Thoracic aorta (tissue), 2 donors: ENCODE data around the gene ANAPC5. TPM values are rescaled to one million over a fixed set of nuclear protein-coding genes. Genes with fewer than 3 reads are reported as not detected.

ENCODE experiments used
- ATAC-seq: fragments of 150-250 bp; one replicate; pipeline ENCODE4 v1.8.0; 2017; ENCODE audit warnings: low read depth; ENCODE audit not compliant: insufficient number of reproducible peaks, low FRiP score
- DNase-seq: peaks from one replicate; pipeline ENCODE4 v3.0.0-alpha.2; 2020; ENCODE audit warnings: low spot score
- H3K27ac ChIP-seq, 2 donors: fragments of 200-600 bp; sonication (generic); 1 replicate in 1 of 2; 2 replicates in 1 of 2; pipeline ENCODE4 v1.5.1; 2016; ENCODE audit warnings: mild to moderate bottlenecking in 2 of 2, moderate library complexity in 2 of 2
- H3K27me3 ChIP-seq: fragments of 200-600 bp; sonication (generic); replicated peaks from 2 replicates; pipeline ENCODE4 v1.6.0; 2016; ENCODE audit warnings: mild to moderate bottlenecking; ENCODE audit not compliant: insufficient read depth
- H3K36me3 ChIP-seq: fragments of 200-600 bp; sonication (generic); one replicate; pipeline ENCODE4 v1.5.1; 2016
- H3K4me1 ChIP-seq, 2 donors: fragments of 200-600 bp; sonication (generic); 1 replicate in 1 of 2; 2 replicates in 1 of 2; pipeline versions ENCODE4 v1.5.1 to v1.6.0; 2016; ENCODE audit warnings: low read depth in 2 of 2, mild to moderate bottlenecking in 1 of 2; ENCODE audit not compliant: control insufficient read depth in 1 of 2
- H3K4me3 ChIP-seq: fragments of 200-600 bp; sonication (generic); 2 replicates; pipeline ENCODE4 v1.5.1; 2016; ENCODE audit warnings: mild to moderate bottlenecking
- H3K9me3 ChIP-seq: fragments of 200-600 bp; sonication (generic); 2 replicates; pipeline ENCODE4 v1.5.1; 2016
- CTCF ChIP-seq: fragments of 200-600 bp; sonication (generic); IDR thresholded peaks from one replicate; pipeline ENCODE4 v1.5.1; 2019; ENCODE audit warnings: antibody characterized with exemption
- total RNA-seq, 2 donors: library from RNA; depleted of rRNA; stranded (reverse); fragments of >200 nt; gene quantifications; one replicate each; pipeline versions ENCODE4 v1.1.0 to v1.2.3, GENCODE V29; 2016

ANAPC5 gene
- total RNA-seq, 2 donors from 2014 or later = 113 to 174 TPM

- ATAC-seq = no peak
These were observed 73.8 kb downstream of the ANAPC5 start for GRCh38 chr12:121278169-121279070.

GRCh38 chr12:121277374-121277759 lies 74.8 kb downstream of the ANAPC5 start:
- Histone ChIP-seq H3K27ac (no peak overlapping the region), H3K4me3 (no peak overlapping the region), H3K36me3 (peaks cover 6% of the 10 kb centered on the region), H3K4me1 (peaks cover 12 to 15% of the 10 kb centered on the region in 2 donors), H3K9me3 (no peaks in the 10 kb centered on the region), H3K27me3 (no peaks in the 10 kb centered on the region)
- DNase-seq = no peak
- no peak for ATAC-seq
- no peak for TF ChIP-seq CTCF

More at GRCh38 chr12:121278169-121279070, 73.8 kb downstream of the ANAPC5 start:
- Histone ChIP-seq H3K4me3 (no peak overlapping the region), H3K27ac (peak overlapping the region in 1 of 2 donors; percentile 20), H3K36me3 (peaks cover 6% of the 10 kb centered on the region), H3K9me3 (no peaks in the 10 kb centered on the region), H3K4me1 (peaks cover 12 to 22% of the 10 kb centered on the region in 2 donors), H3K27me3 (no peaks in the 10 kb centered on the region)
- TF ChIP-seq CTCF = no peak
- DNase-seq = no peak

GRCh38 chr12:121274036-121274763 lies 78.0 kb downstream of the ANAPC5 start:
- no peak overlapping the region for H3K27ac ChIP-seq
- peaks cover 11% of the 10 kb centered on the region for H3K36me3 ChIP-seq
- no peak overlapping the region for H3K4me3 ChIP-seq
- ATAC-seq (no peak), DNase-seq (no peak)
- peaks cover under 1 to 6% of the 10 kb centered on the region in 2 donors for H3K4me1 ChIP-seq
- H3K27me3 ChIP-seq = no peaks in the 10 kb centered on the region
- no peaks in the 10 kb centered on the region for H3K9me3 ChIP-seq
- TF ChIP-seq CTCF = no peak

GRCh38 chr12:121273364-121273896 lies 78.8 kb downstream of the ANAPC5 start:
- Histone ChIP-seq H3K4me3 (no peak overlapping the region), H3K4me1 (no peaks in the 10 kb centered on the region), H3K9me3 (no peaks in the 10 kb centered on the region), H3K27me3 (no peaks in the 10 kb centered on the region), H3K27ac (no peak overlapping the region), H3K36me3 (peaks cover 14% of the 10 kb centered on the region)
- no peak for TF ChIP-seq CTCF
- DNase-seq (no peak), ATAC-seq (no peak)

GRCh38 chr12:121267822-121268221 lies 84.4 kb downstream of the ANAPC5 start:
- Histone ChIP-seq H3K4me3 (no peak overlapping the region), H3K4me1 (no peaks in the 10 kb centered on the region), H3K27me3 (no peaks in the 10 kb centered on the region), H3K36me3 (peaks cover 22% of the 10 kb centered on the region), H3K9me3 (no peaks in the 10 kb centered on the region), H3K27ac (no peak overlapping the region)
- DNase-seq = no peak
- ATAC-seq = no peak
- no peak for TF ChIP-seq CTCF
